Activated naive CD4-positive, alpha-beta T cell treated with anti-CD3 and anti-CD28 coated beads, Interleukin-2, amount 10 ng/mL, durations not matched to agents 7 days and 5 days (primary cell): ENCODE data around the gene HYPK.
A peak's percentile ranks its signal among the peaks of the same experiment; 100 is the strongest.

Experiments
- CTCF ChIA-PET: fragments of 350-600 bp; sonication (Branson Sonifier 250); formaldehyde crosslinking; loops from one replicate; lab custom pipeline; 2021; ENCODE audit warnings: antibody characterized with exemption; lab: Charles Lee
- DNase-seq: peaks from one replicate; pipeline ENCODE4 v3.0.0-alpha.2; 2020
- H3K27ac Mint-ChIP-seq: one replicate; pipeline ENCODE4 v1.8.0; 2021; ENCODE audit warnings: mild to moderate bottlenecking, moderate library complexity, mixed read lengths
- H3K27me3 Mint-ChIP-seq: one replicate; pipeline ENCODE4 v1.8.0; 2021; ENCODE audit warnings: mild to moderate bottlenecking, mixed read lengths
- H3K36me3 Mint-ChIP-seq: one replicate; pipeline ENCODE4 v1.8.0; 2021; ENCODE audit warnings: mixed read lengths
- H3K4me1 Mint-ChIP-seq: one replicate; pipeline ENCODE4 v1.8.0; 2021; ENCODE audit warnings: mixed read lengths
- H3K4me3 Mint-ChIP-seq: one replicate; pipeline ENCODE4 v1.8.0; 2021; ENCODE audit warnings: mild to moderate bottlenecking, moderate library complexity, mixed read lengths
- H3K9me3 Mint-ChIP-seq: one replicate; pipeline ENCODE4 v1.8.0; 2021; ENCODE audit warnings: mixed read lengths

HYPK gene, protein sequence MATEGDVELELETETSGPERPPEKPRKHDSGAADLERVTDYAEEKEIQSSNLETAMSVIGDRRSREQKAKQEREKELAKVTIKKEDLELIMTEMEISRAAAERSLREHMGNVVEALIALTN

DNA sequence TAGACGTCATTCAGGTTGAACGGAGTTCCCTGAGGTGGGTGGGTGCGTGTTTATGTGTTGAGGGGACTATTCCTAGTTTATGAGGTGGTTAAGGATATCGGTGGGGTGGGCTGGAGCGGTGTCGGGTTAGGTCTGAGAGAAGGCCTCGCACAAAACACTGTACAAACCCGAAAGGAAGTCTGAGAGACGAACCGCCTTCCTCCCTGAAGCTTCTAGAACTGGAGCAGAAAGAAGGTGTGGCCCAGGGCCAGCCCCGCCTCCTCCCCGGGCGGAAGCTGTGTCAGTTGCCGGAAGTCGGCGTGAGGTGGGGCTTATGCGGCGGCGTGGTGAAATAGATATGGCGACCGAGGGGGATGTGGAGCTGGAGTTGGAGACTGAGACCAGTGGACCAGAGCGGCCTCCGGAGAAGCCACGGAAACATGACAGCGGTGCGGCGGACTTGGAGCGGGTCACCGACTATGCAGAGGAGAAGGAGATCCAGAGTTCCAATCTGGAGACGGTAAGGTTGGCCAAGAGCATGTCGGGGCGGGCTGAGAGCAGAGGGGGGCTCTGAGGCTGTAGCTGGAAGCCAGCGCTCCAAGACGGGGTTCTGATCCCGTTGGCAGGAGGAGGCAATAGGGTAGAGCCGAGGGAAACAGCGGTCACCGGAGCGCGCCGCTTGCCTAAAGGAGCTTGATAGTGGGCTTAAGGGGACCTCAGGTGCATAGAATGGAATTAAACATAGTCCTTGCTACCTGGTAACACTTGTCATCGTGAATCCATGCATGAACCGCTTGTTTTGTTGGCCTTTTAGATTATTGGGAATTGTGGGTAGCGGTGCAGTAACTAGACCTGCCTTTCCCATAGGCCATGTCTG lies at the start of gene HYPK:
Gene HYPK, plus strand, starts transcription at position 314 of the 856 bp plus-strand sequence. Its CDS starts 24 bp downstream, at position 338.
- DNase-seq, result peak; percentile 96
- Mint-ChIP-seq H3K36me3 (peaks cover 66% of the 10 kb centered on the region), H3K27me3 (no peaks in the 10 kb centered on the region), H3K27ac (peak within 1 kb of the TSS; percentile 94), H3K4me1 (peaks cover 45% of the 10 kb centered on the region), H3K9me3 (no peaks in the 10 kb centered on the region), H3K4me3 (peak within 1 kb of the TSS; percentile 98)
- CTCF ChIA-PET, result interaction anchor here (0.6 to 1.2 kb wide), 2 partner anchors 10 to 541 kb away, joined by 3 to 7 read pairs; no protein-coding TSS in a partner anchor

DNA sequence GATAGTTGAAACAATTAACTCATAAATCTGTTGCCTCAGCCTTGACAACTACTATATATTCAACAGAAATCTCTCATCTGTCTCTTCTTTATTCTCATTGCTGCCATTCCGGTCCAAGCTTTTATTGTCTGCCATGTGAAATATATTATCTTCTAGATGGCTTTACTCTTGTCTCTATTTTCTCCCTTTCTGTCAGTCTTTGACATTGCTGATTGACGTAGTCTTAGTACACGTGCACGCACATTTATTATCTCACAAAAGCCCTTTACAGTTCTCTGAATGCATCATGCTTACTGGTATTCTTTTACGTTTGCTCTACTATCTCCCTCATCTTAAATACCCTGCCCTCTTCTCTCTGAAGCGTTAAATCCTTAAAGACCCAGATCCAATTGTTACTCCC lies 48.5 kb upstream of the HYPK start:
- Mint-ChIP-seq H3K4me1 (peaks cover 51% of the 10 kb centered on the region), H3K9me3 (no peaks in the 10 kb centered on the region), H3K27me3 (no peaks in the 10 kb centered on the region), H3K27ac (peak overlapping the region; percentile 24), H3K36me3 (peaks cover 51% of the 10 kb centered on the region), H3K4me3 (no peak overlapping the region)
- CTCF ChIA-PET, result interaction anchor here (1.0 kb wide), 1 partner anchor 9 kb away, joined by 3 read pairs; no protein-coding TSS in a partner anchor
- no peak for DNase-seq

DNA sequence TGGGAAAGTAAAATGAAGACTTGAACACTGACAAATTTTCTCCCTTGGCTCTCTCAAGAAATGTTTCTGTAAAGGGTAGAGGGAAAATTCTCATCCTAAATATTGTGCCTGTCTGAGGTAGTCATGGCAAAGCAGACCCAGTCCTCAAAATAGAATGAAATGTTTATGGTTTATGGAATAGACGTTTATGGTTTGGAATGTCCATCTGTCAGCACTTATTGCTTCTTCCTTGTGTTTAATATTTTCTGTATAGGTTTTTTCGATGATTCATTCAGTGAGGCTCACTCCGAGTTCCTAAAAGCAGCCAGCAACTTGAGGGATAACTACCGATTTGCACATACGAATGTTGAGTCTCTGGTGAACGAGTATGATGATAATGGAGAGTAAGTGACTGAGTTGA lies 37.6 kb upstream of the HYPK start:
- DNase-seq, result no peak
- CTCF ChIA-PET, result no interaction called here
- Mint-ChIP-seq H3K27ac (no peak overlapping the region), H3K9me3 (no peaks in the 10 kb centered on the region), H3K4me3 (no peak overlapping the region), H3K36me3 (peaks cover 56% of the 10 kb centered on the region), H3K27me3 (no peaks in the 10 kb centered on the region), H3K4me1 (peaks cover 2% of the 10 kb centered on the region)

DNA sequence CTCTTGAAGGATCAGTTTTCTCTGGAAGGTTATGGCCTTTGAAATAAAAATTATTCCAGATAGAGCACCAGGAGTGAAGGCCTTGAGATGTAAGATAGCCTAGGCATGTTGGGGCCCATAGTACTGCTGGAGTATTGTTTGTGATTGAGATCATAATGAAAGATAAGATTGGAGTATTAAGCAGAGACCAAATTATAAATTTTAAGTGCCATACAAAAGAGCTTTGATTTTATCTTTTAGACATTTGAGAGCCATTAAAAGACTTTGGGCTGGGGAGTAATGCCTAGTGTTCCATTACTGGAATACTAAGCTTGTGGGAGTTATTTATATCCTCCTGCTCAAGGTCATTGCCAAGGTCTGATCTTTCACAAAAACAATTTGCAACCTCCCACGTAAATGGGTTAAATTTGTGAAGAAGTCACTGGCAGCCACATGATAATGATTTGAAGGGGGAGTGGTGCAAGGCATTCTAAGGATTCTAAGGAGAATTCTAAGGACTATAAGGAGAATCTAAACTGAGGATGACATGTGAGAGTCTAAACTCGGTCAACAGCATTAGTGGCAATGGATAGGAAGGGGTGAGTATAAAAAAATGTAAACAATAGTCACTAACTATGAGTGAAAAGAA lies 36.5 kb upstream of the HYPK start:
- Mint-ChIP-seq H3K36me3 (peaks cover 62% of the 10 kb centered on the region), H3K27ac (no peak overlapping the region)

DNA sequence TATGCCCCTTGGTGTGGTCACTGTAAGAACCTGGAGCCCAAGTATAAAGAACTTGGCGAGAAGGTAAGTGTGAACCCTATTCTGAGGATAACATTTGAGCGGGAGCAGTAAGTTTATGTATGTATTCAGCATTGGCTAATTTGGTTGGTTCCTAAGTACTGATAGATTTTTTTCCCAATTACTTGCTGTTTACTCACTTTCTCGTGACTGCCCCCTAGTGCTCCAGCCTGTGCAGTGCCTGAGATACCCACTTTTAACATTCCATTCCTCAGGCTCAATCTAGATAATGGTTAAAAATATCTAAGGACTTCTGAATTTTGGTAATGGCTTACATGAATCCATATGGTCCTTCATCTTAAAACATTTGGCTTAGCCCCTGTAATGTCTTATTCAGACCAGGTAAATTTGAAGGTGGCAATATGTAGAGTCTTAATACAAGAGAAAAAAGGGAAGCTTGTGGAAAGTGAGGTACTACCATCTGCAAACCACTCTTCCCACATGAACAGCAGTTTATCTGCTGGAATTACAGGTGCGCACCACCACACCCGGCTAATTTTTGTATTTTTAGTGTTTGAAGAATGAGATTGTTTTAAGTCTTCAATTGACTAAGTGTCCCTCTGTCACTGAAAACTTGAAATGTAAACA lies 30.7 kb upstream of the HYPK start:
- peak overlapping the region; percentile 62 for H3K27ac Mint-ChIP-seq

More for the DNA sequence above, 36.5 kb upstream of the HYPK start:
- H3K4me3 Mint-ChIP-seq, result no peak overlapping the region
- H3K4me1 Mint-ChIP-seq, result peaks cover 2% of the 10 kb centered on the region
- no peak for DNase-seq
- no peaks in the 10 kb centered on the region for H3K9me3 Mint-ChIP-seq
- CTCF ChIA-PET, result no interaction called here
- H3K27me3 Mint-ChIP-seq, result no peaks in the 10 kb centered on the region

DNA sequence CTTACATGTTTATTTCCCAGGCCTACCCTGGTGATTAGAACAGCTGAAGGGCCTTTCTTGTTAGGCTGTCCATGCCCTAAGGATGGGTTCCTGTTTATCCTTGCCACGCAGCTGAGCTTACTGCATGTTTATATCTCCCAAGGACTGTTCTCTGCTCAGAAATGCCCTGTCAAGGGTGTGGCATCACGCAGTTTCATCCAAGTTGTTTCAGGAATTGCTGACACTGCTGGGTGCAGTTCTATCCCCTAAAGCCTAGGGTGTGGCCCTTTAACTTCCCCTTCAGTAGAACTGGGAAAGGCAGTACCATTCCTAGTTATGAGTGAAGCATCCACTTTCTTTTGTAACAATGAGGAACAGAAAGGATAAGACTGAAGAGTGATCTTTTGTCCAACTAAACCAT lies 28.6 kb upstream of the HYPK start:
- CTCF ChIA-PET, result interaction anchor here (1.0 kb wide), 1 partner anchor 17 kb away, joined by 3 read pairs; no protein-coding TSS in a partner anchor
- no peak overlapping the region for H3K4me3 Mint-ChIP-seq

More for the DNA sequence above, 30.7 kb upstream of the HYPK start:
- DNase-seq, result peak; percentile 76
- no peaks in the 10 kb centered on the region for H3K9me3 Mint-ChIP-seq
- no peaks in the 10 kb centered on the region for H3K4me1 Mint-ChIP-seq
- peaks cover 63% of the 10 kb centered on the region for H3K36me3 Mint-ChIP-seq
- H3K27me3 Mint-ChIP-seq, result no peaks in the 10 kb centered on the region
- H3K4me3 Mint-ChIP-seq, result no peak overlapping the region
- CTCF ChIA-PET, result interaction anchor here (0.9 to 1.6 kb wide), 6 partner anchors 10 to 328 kb away, joined by 3 to 6 read pairs (median 4); no protein-coding TSS in a partner anchor

DNA sequence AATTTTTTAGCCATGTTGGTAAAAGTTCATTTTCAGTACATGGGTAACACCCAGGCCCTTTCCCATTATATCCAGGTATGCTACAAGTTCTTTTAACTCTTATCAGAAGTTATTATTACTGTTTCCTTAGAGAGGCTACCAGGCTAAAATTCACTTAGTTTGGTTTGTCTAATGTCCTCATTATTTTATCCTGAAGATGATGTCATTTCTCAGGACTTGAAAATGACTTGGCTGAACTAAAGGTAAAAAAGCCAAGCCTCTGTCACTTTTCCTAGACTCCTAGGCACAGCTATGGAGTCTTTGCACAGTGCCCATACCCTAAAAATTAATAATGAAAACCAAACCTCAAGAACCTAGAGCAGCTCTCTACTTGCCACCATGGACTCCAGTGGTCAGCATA lies 27.8 kb upstream of the HYPK start:
- no peaks in the 10 kb centered on the region for H3K9me3 Mint-ChIP-seq
- peaks cover 5% of the 10 kb centered on the region for H3K27me3 Mint-ChIP-seq
- no peak overlapping the region for H3K4me3 Mint-ChIP-seq
- DNase-seq, result no peak
- peaks cover 13% of the 10 kb centered on the region for H3K4me1 Mint-ChIP-seq
- peaks cover 45% of the 10 kb centered on the region for H3K36me3 Mint-ChIP-seq
- CTCF ChIA-PET, result interaction anchor here (0.5 kb wide), 1 partner anchor 395 kb away, joined by 3 read pairs; no protein-coding TSS in a partner anchor
- no peak overlapping the region for H3K27ac Mint-ChIP-seq

More for the DNA sequence above, 28.6 kb upstream of the HYPK start:
- no peaks in the 10 kb centered on the region for H3K9me3 Mint-ChIP-seq
- H3K27ac Mint-ChIP-seq, result no peak overlapping the region
- H3K27me3 Mint-ChIP-seq, result no peaks in the 10 kb centered on the region
- no peak for DNase-seq
- H3K36me3 Mint-ChIP-seq, result peaks cover 47% of the 10 kb centered on the region
- H3K4me1 Mint-ChIP-seq, result peaks cover 6% of the 10 kb centered on the region

DNA sequence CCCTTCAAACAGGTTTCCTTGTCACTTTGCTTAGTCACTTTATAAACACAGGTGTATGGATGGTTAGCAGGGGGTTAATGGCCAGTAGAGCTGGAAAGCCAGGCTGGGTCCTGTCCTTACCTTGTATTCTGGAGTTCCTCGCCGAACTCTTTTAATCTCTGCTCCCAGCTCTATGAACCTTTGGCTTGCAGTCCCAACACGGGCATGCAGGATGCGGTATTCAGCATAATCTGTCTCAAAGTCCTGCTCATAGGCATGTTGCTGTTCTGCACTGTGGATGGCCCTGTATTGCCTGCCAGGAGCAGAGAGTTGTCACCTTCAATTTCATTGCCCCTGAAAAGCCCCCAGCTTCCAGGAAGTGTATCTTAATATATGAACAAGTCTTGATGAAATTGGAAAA lies 26.3 kb upstream of the HYPK start:
- CTCF ChIA-PET, result no interaction called here
- H3K4me3 Mint-ChIP-seq, result no peak overlapping the region
- H3K27ac Mint-ChIP-seq, result peak overlapping the region; percentile 28
- no peaks in the 10 kb centered on the region for H3K9me3 Mint-ChIP-seq
- no peak for DNase-seq
- peaks cover 9% of the 10 kb centered on the region for H3K27me3 Mint-ChIP-seq
- peaks cover 36% of the 10 kb centered on the region for H3K36me3 Mint-ChIP-seq
- H3K4me1 Mint-ChIP-seq, result peaks cover 22% of the 10 kb centered on the region

DNA sequence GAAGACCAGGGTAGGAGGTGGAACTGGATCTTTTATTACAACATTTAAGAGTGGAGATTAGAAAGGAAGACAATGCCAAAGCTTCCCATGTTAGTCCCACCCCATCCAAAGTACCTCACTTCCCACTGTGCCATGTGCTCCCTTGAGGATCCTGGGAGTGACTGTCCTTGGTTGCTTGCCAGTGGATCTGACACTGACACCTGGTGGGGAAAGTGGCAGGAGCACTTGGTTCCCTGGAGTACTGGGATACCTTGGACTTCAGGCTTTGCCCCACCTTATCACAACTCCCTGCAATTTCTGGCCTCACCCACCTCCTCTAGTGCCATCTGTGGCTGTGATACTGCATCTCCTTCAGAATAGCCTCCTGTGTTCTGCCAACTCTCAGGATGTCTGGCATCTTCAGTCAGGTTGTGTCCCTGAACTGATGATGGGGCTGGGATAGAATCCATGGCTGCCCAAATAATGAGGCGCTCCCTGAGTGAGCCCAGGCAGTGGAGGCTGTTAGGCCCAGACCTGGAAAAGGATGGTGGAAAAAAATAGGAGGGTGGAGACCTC lies 24.9 kb upstream of the HYPK start:
- peaks cover 26% of the 10 kb centered on the region for H3K4me1 Mint-ChIP-seq
- H3K4me3 Mint-ChIP-seq, result peak overlapping the region; percentile 91
- no peaks in the 10 kb centered on the region for H3K9me3 Mint-ChIP-seq
- H3K27me3 Mint-ChIP-seq, result peaks cover 9% of the 10 kb centered on the region
- H3K36me3 Mint-ChIP-seq, result peaks cover 28% of the 10 kb centered on the region
- H3K27ac Mint-ChIP-seq, result peak overlapping the region; percentile 45
- CTCF ChIA-PET, result interaction anchor here (0.6 to 1.3 kb wide), 3 partner anchors 26 to 264 kb away, joined by 3 read pairs; no protein-coding TSS in a partner anchor
- no peak for DNase-seq

DNA sequence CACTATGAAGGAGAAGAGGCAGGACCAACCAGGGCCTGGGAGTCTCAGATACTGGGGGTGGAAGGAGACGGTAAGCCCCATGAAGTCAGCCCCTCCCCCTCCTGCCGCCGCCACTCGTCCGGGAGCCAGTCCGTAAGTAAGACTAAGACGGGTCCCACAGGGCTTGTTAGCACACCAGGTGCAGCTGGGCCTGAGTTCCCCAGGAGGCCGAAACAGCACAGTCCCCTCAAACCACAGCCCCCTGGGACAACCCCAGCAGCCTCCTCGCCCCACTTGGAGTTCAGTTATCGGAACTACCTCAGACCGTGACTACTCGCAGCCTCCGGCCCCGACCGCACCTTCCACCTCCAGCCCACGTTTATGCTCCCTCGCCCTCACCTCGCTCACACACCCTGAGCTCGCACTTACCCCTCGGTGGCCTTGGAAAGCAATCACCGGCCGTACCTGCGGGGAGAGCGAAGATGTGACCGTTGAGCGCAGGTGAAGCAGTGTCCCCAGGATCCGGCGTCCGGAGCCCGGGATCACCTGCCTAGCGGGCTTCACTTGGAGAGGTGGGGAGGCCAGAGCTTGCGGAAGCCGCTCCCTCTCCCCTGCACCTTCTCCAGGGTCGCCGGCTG lies 24.2 kb upstream of the HYPK start:
- CTCF ChIA-PET, result interaction anchor here (0.6 to 2.2 kb wide), 11 partner anchors 10 to 335 kb away, joined by 3 to 14 read pairs (median 5); partner anchors contain the start of gene MFAP1
- Mint-ChIP-seq H3K4me1 (peaks cover 26% of the 10 kb centered on the region), H3K27ac (peak overlapping the region; percentile 92), H3K4me3 (peak overlapping the region; percentile 91), H3K27me3 (peaks cover 9% of the 10 kb centered on the region), H3K9me3 (no peaks in the 10 kb centered on the region), H3K36me3 (peaks cover 22% of the 10 kb centered on the region)
- DNase-seq, result peak; percentile 33

DNA sequence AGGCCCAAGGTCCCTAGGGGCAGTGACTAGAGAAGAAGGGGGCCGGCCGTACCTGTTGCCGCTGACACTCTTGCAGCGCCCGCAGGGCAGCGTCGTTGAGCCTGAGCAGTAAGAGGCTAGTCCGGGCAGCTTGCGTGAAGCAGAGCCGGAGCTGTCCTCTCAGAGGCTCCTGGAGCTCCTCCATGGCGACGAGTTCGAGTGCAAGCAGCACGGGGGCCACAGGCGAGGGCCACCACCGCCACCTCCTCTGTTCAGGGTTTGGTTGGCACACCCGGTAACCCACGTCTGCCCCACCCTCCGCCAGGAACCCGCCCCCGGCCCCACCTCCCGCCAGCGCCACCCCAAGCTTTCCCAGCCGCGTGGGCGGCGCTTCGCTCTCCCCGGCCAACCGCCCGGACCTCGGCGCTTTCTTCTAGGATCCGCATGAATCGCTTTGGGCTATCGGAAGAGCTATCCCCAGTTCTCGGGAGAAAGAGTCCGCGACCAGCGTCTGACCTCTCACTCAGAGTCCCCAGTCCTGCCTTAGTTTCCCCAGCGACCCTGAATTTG lies 23.6 kb upstream of the HYPK start, which contains the start of gene ELL3:
Gene ELL3, minus strand, starts transcription at position 249 of the 549 bp plus-strand sequence. Its CDS starts 65 bp downstream, at position 184.
- Mint-ChIP-seq H3K36me3 (peaks cover 18% of the 10 kb centered on the region), H3K9me3 (no peaks in the 10 kb centered on the region), H3K27me3 (peaks cover 9% of the 10 kb centered on the region), H3K4me3 (peak within 1 kb of the TSS; percentile 91), H3K4me1 (peaks cover 26% of the 10 kb centered on the region), H3K27ac (peak within 1 kb of the TSS; percentile 92)
- CTCF ChIA-PET, result interaction anchor here (0.8 to 2.2 kb wide), 9 partner anchors 9 to 336 kb away, joined by 3 to 14 read pairs (median 5); partner anchors contain the start of gene MFAP1
- peak; percentile 84 for DNase-seq

DNA sequence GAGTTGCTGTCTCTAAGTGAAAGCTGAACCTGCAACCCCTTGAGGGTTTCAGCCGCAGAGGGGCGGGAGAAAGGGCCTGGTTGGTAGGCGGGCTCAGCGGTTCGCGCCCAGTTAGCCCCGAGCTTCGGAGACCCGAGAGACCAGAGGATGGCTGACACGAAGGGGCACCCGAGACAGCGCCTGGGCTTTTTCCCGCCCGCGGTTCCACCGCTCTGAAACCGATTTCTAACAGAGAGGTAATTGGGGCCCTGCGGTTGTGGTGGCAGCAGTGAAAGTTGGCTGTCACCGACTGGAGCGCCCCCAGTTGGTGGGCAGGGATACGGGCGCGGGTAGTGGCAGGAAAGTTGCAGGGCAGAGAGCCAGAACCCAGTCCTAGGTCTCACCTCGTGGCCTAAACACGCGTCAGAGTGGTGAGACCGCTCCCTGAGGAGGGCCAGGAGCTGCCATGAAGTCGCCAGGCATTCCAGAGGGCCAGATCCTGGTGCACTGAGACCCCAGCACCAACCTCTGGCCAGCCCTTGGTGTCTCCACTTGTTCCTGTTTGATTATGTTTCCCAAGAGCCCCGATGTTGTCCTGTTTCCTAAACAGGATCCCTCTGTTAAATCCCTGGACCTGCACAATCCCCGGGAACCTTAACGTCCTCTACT lies 23.0 kb upstream of the HYPK start:
- Mint-ChIP-seq H3K9me3 (no peaks in the 10 kb centered on the region), H3K36me3 (peaks cover 12% of the 10 kb centered on the region), H3K4me3 (peak overlapping the region; percentile 91), H3K27ac (peak overlapping the region; percentile 92), H3K4me1 (peaks cover 26% of the 10 kb centered on the region), H3K27me3 (peaks cover 9% of the 10 kb centered on the region)
- CTCF ChIA-PET, result interaction anchor here (0.7 to 2.2 kb wide), 9 partner anchors 9 to 336 kb away, joined by 3 to 14 read pairs (median 5); partner anchors contain the start of gene MFAP1
- DNase-seq, result peak; percentile 90
